Neural progenitor cell (in vitro differentiated cells): Measurements from ENCODE around the gene ZSWIM6. TPM values are rescaled to one million over a fixed set of nuclear protein-coding genes. Genes with fewer than 3 reads are reported as not detected.
A peak's percentile ranks its signal among the peaks of the same experiment; 100 is the strongest.

Experiments
- DNase-seq: peaks from one replicate; pipeline ENCODE4 v3.0.0-alpha.2; 2016; ENCODE audit warnings: low spot score
- H2AFZ ChIP-seq: fragments of 200-600 bp; sonication (generic); replicated peaks from 2 replicates; pipeline ENCODE4 v1.6.1; 2016; ENCODE audit warnings: antibody characterized with exemption
- H3F3A ChIP-seq: fragments of 200-600 bp; sonication (generic); 2 replicates; pipeline ENCODE4 v1.6.1; 2016; ENCODE audit warnings: antibody characterized with exemption, low read depth
- H3K27ac ChIP-seq: fragments of 200-600 bp; sonication (generic); 2 replicates; pipeline ENCODE4 v1.5.1; 2016; ENCODE audit warnings: mild to moderate bottlenecking
- H3K27me3 ChIP-seq: fragments of 200-600 bp; sonication (generic); 2 replicates; pipeline ENCODE4 v1.6.1; 2016; ENCODE audit warnings: mild to moderate bottlenecking, moderate library complexity
- H3K36me3 ChIP-seq: fragments of 200-600 bp; sonication (generic); 2 replicates; pipeline ENCODE4 v1.5.1; 2016
- H3K4me1 ChIP-seq: fragments of 200-600 bp; sonication (generic); 2 replicates; pipeline ENCODE4 v1.6.1; 2016; ENCODE audit warnings: mixed run types
- H3K4me2 ChIP-seq: fragments of 200-600 bp; sonication (generic); 2 replicates; pipeline ENCODE4 v1.6.1; 2016
- H3K4me3 ChIP-seq: fragments of 200-600 bp; sonication (generic); 2 replicates; pipeline ENCODE4 v1.5.1; 2016
- H3K79me2 ChIP-seq: fragments of 200-600 bp; sonication (generic); 2 replicates; pipeline ENCODE4 v1.6.1; 2016; ENCODE audit warnings: low read depth
- H3K9ac ChIP-seq: fragments of 200-600 bp; sonication (generic); 2 replicates; pipeline ENCODE4 v1.6.1; 2016
- H3K9me3 ChIP-seq: fragments of 200-600 bp; sonication (generic); 2 replicates; pipeline ENCODE4 v1.5.1; 2016; ENCODE audit warnings: low read depth
- H4K20me1 ChIP-seq: fragments of 200-600 bp; sonication (generic); 2 replicates; pipeline ENCODE4 v1.6.1; 2016; ENCODE audit warnings: low read depth
- H3K27ac Mint-ChIP-seq: 3 replicates; pipeline ENCODE4 v1.8.0; 2021; ENCODE audit warnings: mixed read lengths
- H3K27me3 Mint-ChIP-seq: 2 replicates; pipeline ENCODE4 v1.8.0; 2022; ENCODE audit warnings: low read depth, mild to moderate bottlenecking, inconsistent platforms, moderate library complexity, mixed read lengths; ENCODE audit not compliant: insufficient read depth
- H3K36me3 Mint-ChIP-seq: 3 replicates; pipeline ENCODE4 v1.8.0; 2021; ENCODE audit warnings: mixed read lengths
- H3K4me1 Mint-ChIP-seq: 3 replicates; pipeline ENCODE4 v1.8.0; 2021; ENCODE audit warnings: mixed read lengths
- H3K4me3 Mint-ChIP-seq: 3 replicates; pipeline ENCODE4 v1.8.0; 2021; ENCODE audit warnings: mild to moderate bottlenecking, moderate library complexity, mixed read lengths
- H3K9me3 Mint-ChIP-seq: 3 replicates; pipeline ENCODE4 v1.8.0; 2020; ENCODE audit warnings: mixed read lengths
- EZH2 ChIP-seq: fragments of 200-600 bp; sonication (generic); IDR thresholded peaks from 2 replicates; pipeline ENCODE4 v1.6.1; 2017; ENCODE audit warnings: antibody characterized with exemption, mild to moderate bottlenecking, moderate library complexity
- EZH2phosphoT487 ChIP-seq: fragments of 200-600 bp; sonication (generic); IDR thresholded peaks from 2 replicates; pipeline ENCODE4 v1.6.1; 2017; ENCODE audit warnings: antibody characterized with exemption
- total RNA-seq: library from RNA; depleted of rRNA; stranded (reverse); fragments of >200 nt; gene quantifications from 2 replicates; pipeline ENCODE4 v1.2.3, GENCODE V29; 2015; ENCODE audit warnings: low replicate concordance
- TF ChIP-seq, protein P1 (sequence below): fragments of 200-600 bp; sonication (generic); IDR thresholded peaks from 2 replicates; pipeline ENCODE4 v1.5.1; 2017; ENCODE audit warnings: antibody characterized with exemption, mild to moderate bottlenecking

ZSWIM6 gene
- total RNA-seq, 1 donor from 2014 or later: 32.2 TPM

DNA sequence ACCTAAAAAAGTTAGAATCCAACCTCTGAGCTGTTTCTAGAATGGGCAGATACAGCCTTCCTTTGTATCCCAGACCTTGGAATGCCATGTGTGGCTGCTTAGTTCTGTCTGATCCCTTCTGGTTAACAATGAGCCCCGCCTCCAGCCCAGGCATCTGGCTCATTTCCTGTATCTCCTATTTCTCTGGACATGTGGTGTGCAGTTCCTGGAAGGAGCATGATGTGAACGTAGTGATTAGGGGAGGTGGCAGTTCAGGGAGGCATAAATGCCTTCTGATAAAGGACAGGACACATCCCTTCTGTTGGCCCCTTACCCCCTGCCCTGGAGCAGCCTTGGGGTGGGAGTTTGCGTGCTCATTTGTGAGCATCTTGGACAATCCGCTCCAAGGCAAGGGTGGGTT, 243.0 kb downstream of the ZSWIM6 start:
- Histone ChIP-seq H2AFZ (peak overlapping the region; percentile 64), H3F3A (no peaks in the 10 kb centered on the region), H3K36me3 (no peaks in the 10 kb centered on the region), H4K20me1 (no peaks in the 10 kb centered on the region), H3K79me2 (no peaks in the 10 kb centered on the region), H3K4me1 (no peaks in the 10 kb centered on the region), H3K9ac (no peak overlapping the region), H3K4me2 (no peak overlapping the region), H3K4me3 (no peak overlapping the region), H3K9me3 (no peaks in the 10 kb centered on the region), H3K27ac (no peak overlapping the region), H3K27me3 (no peaks in the 10 kb centered on the region)
- H3K27ac Mint-ChIP-seq: no peak overlapping the region
- H3K4me1 Mint-ChIP-seq: peaks cover 13% of the 10 kb centered on the region
- no peaks in the 10 kb centered on the region for H3K36me3 Mint-ChIP-seq
- peak; percentile 34 for DNase-seq
- H3K4me3 Mint-ChIP-seq: no peak overlapping the region
- H3K9me3 Mint-ChIP-seq: peaks cover 4% of the 10 kb centered on the region
- TF ChIP-seq EZH2phosphoT487: no peak
- TF ChIP-seq EZH2: no peak
- TF ChIP-seq, protein P1, sequence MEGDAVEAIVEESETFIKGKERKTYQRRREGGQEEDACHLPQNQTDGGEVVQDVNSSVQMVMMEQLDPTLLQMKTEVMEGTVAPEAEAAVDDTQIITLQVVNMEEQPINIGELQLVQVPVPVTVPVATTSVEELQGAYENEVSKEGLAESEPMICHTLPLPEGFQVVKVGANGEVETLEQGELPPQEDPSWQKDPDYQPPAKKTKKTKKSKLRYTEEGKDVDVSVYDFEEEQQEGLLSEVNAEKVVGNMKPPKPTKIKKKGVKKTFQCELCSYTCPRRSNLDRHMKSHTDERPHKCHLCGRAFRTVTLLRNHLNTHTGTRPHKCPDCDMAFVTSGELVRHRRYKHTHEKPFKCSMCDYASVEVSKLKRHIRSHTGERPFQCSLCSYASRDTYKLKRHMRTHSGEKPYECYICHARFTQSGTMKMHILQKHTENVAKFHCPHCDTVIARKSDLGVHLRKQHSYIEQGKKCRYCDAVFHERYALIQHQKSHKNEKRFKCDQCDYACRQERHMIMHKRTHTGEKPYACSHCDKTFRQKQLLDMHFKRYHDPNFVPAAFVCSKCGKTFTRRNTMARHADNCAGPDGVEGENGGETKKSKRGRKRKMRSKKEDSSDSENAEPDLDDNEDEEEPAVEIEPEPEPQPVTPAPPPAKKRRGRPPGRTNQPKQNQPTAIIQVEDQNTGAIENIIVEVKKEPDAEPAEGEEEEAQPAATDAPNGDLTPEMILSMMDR: no peak
- H3K27me3 Mint-ChIP-seq: no peaks in the 10 kb centered on the region

DNA sequence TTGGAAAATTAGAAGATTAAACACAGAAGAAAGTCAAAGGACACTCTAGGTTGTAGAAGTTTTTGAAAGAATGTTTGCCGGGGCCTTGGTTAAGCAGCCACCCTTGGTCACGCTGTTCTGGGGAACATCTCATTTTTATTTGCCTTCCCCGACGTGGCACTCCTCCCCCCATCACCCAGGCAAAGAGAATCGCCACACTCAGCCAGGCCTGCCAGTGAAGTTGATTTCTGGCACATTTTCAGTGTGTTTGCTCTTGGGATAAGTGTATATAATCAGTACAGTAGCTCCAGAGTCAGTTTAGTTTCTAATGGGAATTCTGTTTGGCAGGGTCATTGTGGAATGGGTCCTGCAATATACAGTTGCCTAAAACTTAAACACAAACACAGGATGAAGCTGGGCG, 243.5 kb downstream of the ZSWIM6 start:
- Mint-ChIP-seq H3K27ac (no peak overlapping the region), H3K4me1 (peaks cover 13% of the 10 kb centered on the region), H3K4me3 (no peak overlapping the region), H3K36me3 (no peaks in the 10 kb centered on the region), H3K27me3 (no peaks in the 10 kb centered on the region), H3K9me3 (peaks cover 4% of the 10 kb centered on the region)
- H3K4me2 ChIP-seq: no peak overlapping the region
- peak overlapping the region; percentile 64 for H2AFZ ChIP-seq
- no peaks in the 10 kb centered on the region for H3K4me1 ChIP-seq
- no peaks in the 10 kb centered on the region for H3K27me3 ChIP-seq
- TF ChIP-seq EZH2 (no peak), EZH2phosphoT487 (no peak)
- TF ChIP-seq, protein P1: no peak
- no peaks in the 10 kb centered on the region for H3F3A ChIP-seq
- H3K9ac ChIP-seq: no peak overlapping the region
- H3K27ac ChIP-seq: no peak overlapping the region
- no peak for DNase-seq
- no peaks in the 10 kb centered on the region for H4K20me1 ChIP-seq
- no peak overlapping the region for H3K4me3 ChIP-seq
- H3K36me3 ChIP-seq: no peaks in the 10 kb centered on the region
- no peaks in the 10 kb centered on the region for H3K79me2 ChIP-seq
- no peaks in the 10 kb centered on the region for H3K9me3 ChIP-seq

DNA sequence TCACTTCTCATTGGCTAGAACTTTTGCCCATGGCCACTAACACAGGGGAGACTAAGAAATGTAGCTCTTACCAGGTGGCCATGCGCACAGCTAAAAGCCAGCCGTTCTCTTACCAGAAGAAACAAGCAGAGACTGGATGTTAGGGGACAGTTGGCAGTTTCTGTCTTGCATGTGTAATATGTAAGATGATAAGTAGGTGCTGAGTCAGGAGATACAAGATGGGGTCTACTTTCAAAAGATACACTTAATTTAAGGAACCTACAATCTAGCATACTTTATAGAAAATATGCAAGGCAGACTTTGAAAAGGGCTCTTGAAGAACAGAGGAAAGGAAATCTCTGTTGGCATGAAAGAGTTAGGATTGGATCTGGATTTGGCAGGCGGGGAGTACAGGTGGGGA, 244.5 kb downstream of the ZSWIM6 start:
- no peak overlapping the region for H3K4me3 Mint-ChIP-seq

More for the DNA sequence above, 244.5 kb downstream of the ZSWIM6 start:
- no peaks in the 10 kb centered on the region for H3K27me3 Mint-ChIP-seq
- no peak overlapping the region for H3K27ac ChIP-seq
- no peaks in the 10 kb centered on the region for H3K36me3 Mint-ChIP-seq
- no peaks in the 10 kb centered on the region for H3K79me2 ChIP-seq
- H2AFZ ChIP-seq: no peak overlapping the region
- H3K27me3 ChIP-seq: no peaks in the 10 kb centered on the region
- H4K20me1 ChIP-seq: no peaks in the 10 kb centered on the region
- no peak overlapping the region for H3K4me2 ChIP-seq
- TF ChIP-seq EZH2 (no peak), EZH2phosphoT487 (no peak)
- TF ChIP-seq, protein P1: no peak
- peaks cover 4% of the 10 kb centered on the region for H3K9me3 Mint-ChIP-seq
- no peak overlapping the region for H3K9ac ChIP-seq
- no peaks in the 10 kb centered on the region for H3F3A ChIP-seq
- H3K4me3 ChIP-seq: no peak overlapping the region
- H3K9me3 ChIP-seq: no peaks in the 10 kb centered on the region
- H3K4me1 Mint-ChIP-seq: peaks cover 13% of the 10 kb centered on the region
- H3K4me1 ChIP-seq: no peaks in the 10 kb centered on the region
- H3K36me3 ChIP-seq: no peaks in the 10 kb centered on the region
- DNase-seq: no peak
- H3K27ac Mint-ChIP-seq: no peak overlapping the region
